ENCODE data around the gene PKP2. TPM values are rescaled to one million over a fixed set of nuclear protein-coding genes. Genes with fewer than 3 reads are reported as not detected.

The PKP2 gene
- total RNA-seq, 2 experiments from 2014 or later: 0.22 to 0.31 TPM

DNA sequence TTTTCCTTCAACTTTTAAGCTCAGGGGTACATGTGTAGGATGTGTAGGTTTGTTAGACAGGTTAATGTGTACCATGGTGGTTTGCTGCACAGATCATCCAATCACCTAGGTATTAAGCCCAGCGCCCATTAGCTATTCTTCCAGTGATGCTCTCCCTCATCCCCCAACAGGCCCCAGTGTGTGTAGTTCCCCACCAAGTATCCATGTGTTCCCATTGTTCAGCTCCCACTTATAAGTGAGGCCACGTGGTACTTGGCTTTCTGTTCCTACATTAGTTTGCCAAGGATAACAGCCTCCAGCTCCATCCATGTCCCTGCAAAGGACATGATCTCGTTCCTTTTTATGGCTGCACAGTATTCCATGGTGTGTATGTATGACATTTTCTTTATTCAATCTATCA lies 92.3 kb downstream of the PKP2 start:
- Mint-ChIP-seq H3K4me1 (ENCODE audit: low read depth) (no peaks in the 10 kb centered on the region), H3K27me3 (no peaks in the 10 kb centered on the region), H3K9me3 (peaks cover 6% of the 10 kb centered on the region), H3K4me3 (no peak overlapping the region), H3K27ac (no peak overlapping the region), H3K36me3 (ENCODE audit: low read depth) (no peaks in the 10 kb centered on the region)
- Histone ChIP-seq H3K36me3 (ENCODE audit: insufficient read depth, low read length) (no peaks in the 10 kb centered on the region), H3K27me3 (ENCODE audit: control insufficient read depth in 1 of 2, insufficient read depth in 2 of 2, low read length in 2 of 2) (no peaks in the 10 kb centered on the region), H3K4me1 (ENCODE audit: insufficient read depth, low read length) (no peaks in the 10 kb centered on the region), H3K27ac (ENCODE audit: low read depth in 1 of 2, low read length in 2 of 2) (no peak overlapping the region), H3K4me3 (ENCODE audit: low read length) (no peak overlapping the region), H3K9me3 (ENCODE audit: control insufficient read depth in 1 of 2, insufficient read depth in 1 of 2, low read length in 2 of 2) (peaks cover 0 to 7% of the 10 kb centered on the region in 2 experiments)
- DNase-seq: no peak
- CTCF ChIA-PET: no interaction called here
- intact Hi-C loops (cut with DNase I, micrococcal nuclease): no loop called here
- TF ChIP-seq, protein P1, sequence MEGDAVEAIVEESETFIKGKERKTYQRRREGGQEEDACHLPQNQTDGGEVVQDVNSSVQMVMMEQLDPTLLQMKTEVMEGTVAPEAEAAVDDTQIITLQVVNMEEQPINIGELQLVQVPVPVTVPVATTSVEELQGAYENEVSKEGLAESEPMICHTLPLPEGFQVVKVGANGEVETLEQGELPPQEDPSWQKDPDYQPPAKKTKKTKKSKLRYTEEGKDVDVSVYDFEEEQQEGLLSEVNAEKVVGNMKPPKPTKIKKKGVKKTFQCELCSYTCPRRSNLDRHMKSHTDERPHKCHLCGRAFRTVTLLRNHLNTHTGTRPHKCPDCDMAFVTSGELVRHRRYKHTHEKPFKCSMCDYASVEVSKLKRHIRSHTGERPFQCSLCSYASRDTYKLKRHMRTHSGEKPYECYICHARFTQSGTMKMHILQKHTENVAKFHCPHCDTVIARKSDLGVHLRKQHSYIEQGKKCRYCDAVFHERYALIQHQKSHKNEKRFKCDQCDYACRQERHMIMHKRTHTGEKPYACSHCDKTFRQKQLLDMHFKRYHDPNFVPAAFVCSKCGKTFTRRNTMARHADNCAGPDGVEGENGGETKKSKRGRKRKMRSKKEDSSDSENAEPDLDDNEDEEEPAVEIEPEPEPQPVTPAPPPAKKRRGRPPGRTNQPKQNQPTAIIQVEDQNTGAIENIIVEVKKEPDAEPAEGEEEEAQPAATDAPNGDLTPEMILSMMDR (IDR thresholded peaks at IDR 0.05): no peak
- POLR2A ChIA-PET: no interaction called here
- ATAC-seq (ENCODE audit: poor library complexity): no peak

- peaks cover 5% of the 10 kb centered on the region for H3K27me3 Mint-ChIP-seq
- Histone ChIP-seq H3K27ac (ENCODE audit: low read depth in 1 of 2, low read length in 2 of 2) (no peak overlapping the region), H3K9me3 (ENCODE audit: control insufficient read depth in 1 of 2, insufficient read depth in 1 of 2, low read length in 2 of 2) (no peaks in the 10 kb centered on the region), H3K27me3 (ENCODE audit: control insufficient read depth in 1 of 2, insufficient read depth in 2 of 2, low read length in 2 of 2) (no peaks in the 10 kb centered on the region), H3K36me3 (ENCODE audit: insufficient read depth, low read length) (no peaks in the 10 kb centered on the region), H3K4me3 (ENCODE audit: low read length) (no peak overlapping the region), H3K4me1 (ENCODE audit: insufficient read depth, low read length) (no peaks in the 10 kb centered on the region)
- POLR2A ChIA-PET: no interaction called here
- H3K36me3 Mint-ChIP-seq (ENCODE audit: low read depth): no peaks in the 10 kb centered on the region
- H3K9me3 Mint-ChIP-seq: no peaks in the 10 kb centered on the region
- no peak for ATAC-seq (ENCODE audit: poor library complexity)
- no peak for DNase-seq
- no peak overlapping the region for H3K4me3 Mint-ChIP-seq
- CTCF ChIA-PET: no interaction called here
- TF ChIP-seq, protein P1 (IDR thresholded peaks at IDR 0.05): no peak
- intact Hi-C loops (cut with DNase I, micrococcal nuclease): no loop called here
- no peak overlapping the region for H3K27ac Mint-ChIP-seq
- H3K4me1 Mint-ChIP-seq (ENCODE audit: low read depth): no peaks in the 10 kb centered on the region
These were observed 95.2 kb downstream of the PKP2 start for GRCh38 chr12:32801269-32801980.

GRCh38 chr12:32794281-32794680 lies 102.3 kb downstream of the PKP2 start:
- TF ChIP-seq, protein P1 (IDR thresholded peaks at IDR 0.05): no peak
- Histone ChIP-seq H3K27ac (ENCODE audit: low read depth in 1 of 2, low read length in 2 of 2) (no peak overlapping the region), H3K4me3 (ENCODE audit: low read length) (no peak overlapping the region), H3K9me3 (ENCODE audit: control insufficient read depth in 1 of 2, insufficient read depth in 1 of 2, low read length in 2 of 2) (no peaks in the 10 kb centered on the region), H3K27me3 (ENCODE audit: control insufficient read depth in 1 of 2, insufficient read depth in 2 of 2, low read length in 2 of 2) (peaks cover 0 to 3% of the 10 kb centered on the region in 2 experiments), H3K36me3 (ENCODE audit: insufficient read depth, low read length) (no peaks in the 10 kb centered on the region), H3K4me1 (ENCODE audit: insufficient read depth, low read length) (no peaks in the 10 kb centered on the region)
- CTCF ChIA-PET: no interaction called here
- DNase-seq (no peak), ATAC-seq (ENCODE audit: poor library complexity) (no peak)
- no peaks in the 10 kb centered on the region for H3K36me3 Mint-ChIP-seq (ENCODE audit: low read depth)
- intact Hi-C loops (cut with DNase I, micrococcal nuclease): no loop called here
- no peaks in the 10 kb centered on the region for H3K9me3 Mint-ChIP-seq
- peaks cover 14% of the 10 kb centered on the region for H3K27me3 Mint-ChIP-seq
- H3K4me1 Mint-ChIP-seq (ENCODE audit: low read depth): no peaks in the 10 kb centered on the region
- H3K4me3 Mint-ChIP-seq: no peak overlapping the region
- POLR2A ChIA-PET: no interaction called here
- no peak overlapping the region for H3K27ac Mint-ChIP-seq

All from CD4-positive, alpha-beta T cell (primary cell).